GM12891 (cell line): ENCODE data around the gene CHRM5.
A peak's percentile ranks its signal among the peaks of the same experiment; 100 is the strongest.
"Not testable (repeated sequence)": the region's sequence is repeated elsewhere in the genome, so short reads cannot be mapped to it uniquely, and the experiment has no call there.

Source experiments
- DNase-seq: peaks from one replicate; pipeline ENCODE4 v3.0.0; 2011; ENCODE audit warnings: low spot score; ENCODE audit not compliant: insufficient read length
- FAIRE-seq: peaks from 2 replicates; lab custom pipeline; 2011; peaks lifted over from hg19 to GRCh38; lab: Jason Lieb, UNC
- PAX5 ChIP-seq: IDR thresholded peaks from 2 replicates; pipeline ENCODE4 v1.6.1; 2011; ENCODE audit warnings: low read length, moderate library complexity, mild to moderate bottlenecking; ENCODE audit not compliant: insufficient read depth, severe bottlenecking
- POLR2A ChIP-seq: IDR thresholded peaks from 2 replicates; pipeline ENCODE4 v1.6.1; 2011; ENCODE audit warnings: low read depth, low read length, control low read depth
- POLR2AphosphoS5 ChIP-seq: IDR thresholded peaks from 2 replicates; pipeline ENCODE4 v1.6.1; 2011; ENCODE audit warnings: low read depth, low read length, control low read depth
- POU2F2 ChIP-seq: IDR thresholded peaks from 2 replicates; pipeline ENCODE4 v1.6.1; 2011; ENCODE audit warnings: low read depth, mild to moderate bottlenecking, control low read depth, low read length, moderate library complexity
- SPI1 ChIP-seq: IDR thresholded peaks from 2 replicates; pipeline ENCODE4 v1.6.1; 2011; ENCODE audit warnings: low read depth, low read length, control low read depth
- TAF1 ChIP-seq: IDR thresholded peaks from 2 replicates; pipeline ENCODE4 v1.6.1; 2011; ENCODE audit warnings: low read depth, low read length, control low read depth

CHRM5 gene

GRCh38 chr15:33985287-33985686, 17.0 kb downstream of the CHRM5 start:
- TF ChIP-seq SPI1: no peak
- FAIRE-seq: no peak
- no peak for DNase-seq

DNA sequence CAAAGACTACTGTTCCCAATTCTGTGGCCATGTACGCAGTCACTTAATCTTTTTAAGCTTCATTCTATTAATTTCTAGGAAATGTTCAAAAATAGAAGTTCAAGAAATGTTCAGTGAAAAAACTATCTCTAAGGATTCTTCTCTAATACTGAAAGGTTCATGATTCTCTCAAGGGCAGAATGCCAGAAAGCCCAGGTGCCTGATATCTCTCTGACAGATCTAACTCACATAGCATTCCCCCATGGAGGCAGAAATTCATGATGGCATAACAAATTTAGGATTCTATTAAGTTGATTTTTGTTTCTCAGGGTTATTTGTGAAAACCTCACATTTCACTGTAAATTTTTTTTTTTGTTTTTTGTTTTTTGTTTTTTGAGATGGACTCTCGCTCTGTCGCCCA, 17.5 kb downstream of the CHRM5 start:
- TF ChIP-seq TAF1: no peak
- TF ChIP-seq POLR2A: no peak
- no peak for TF ChIP-seq PAX5
- TF ChIP-seq POLR2AphosphoS5: no peak
- no peak for TF ChIP-seq POU2F2
- no peak for TF ChIP-seq SPI1
- no peak for FAIRE-seq
- DNase-seq: no peak

DNA sequence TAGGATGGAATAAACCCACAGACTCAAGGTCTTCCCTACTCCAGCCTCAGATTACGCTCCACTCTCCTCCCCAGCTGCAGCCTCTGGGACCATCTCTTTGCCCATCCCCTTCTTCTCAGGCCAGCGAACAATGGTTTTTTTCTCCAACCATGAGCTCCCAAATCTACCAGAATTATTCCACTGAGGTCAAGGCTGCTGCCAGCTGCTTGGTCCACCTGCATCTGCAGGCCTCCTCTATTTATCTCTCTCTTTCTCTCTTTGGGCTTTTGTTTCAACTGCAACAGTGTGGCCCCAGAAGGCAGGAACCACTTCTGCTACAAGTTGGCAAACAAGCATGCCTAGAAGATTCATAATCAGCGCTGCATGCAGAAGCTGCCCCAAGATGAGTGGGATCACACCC, 19.1 kb downstream of the CHRM5 start:
- FAIRE-seq: no peak
- no peak for TF ChIP-seq TAF1
- TF ChIP-seq POLR2A: no peak
- no peak for TF ChIP-seq SPI1
- no peak for TF ChIP-seq POU2F2
- TF ChIP-seq POLR2AphosphoS5: no peak
- no peak for TF ChIP-seq PAX5
- DNase-seq: no peak

DNA sequence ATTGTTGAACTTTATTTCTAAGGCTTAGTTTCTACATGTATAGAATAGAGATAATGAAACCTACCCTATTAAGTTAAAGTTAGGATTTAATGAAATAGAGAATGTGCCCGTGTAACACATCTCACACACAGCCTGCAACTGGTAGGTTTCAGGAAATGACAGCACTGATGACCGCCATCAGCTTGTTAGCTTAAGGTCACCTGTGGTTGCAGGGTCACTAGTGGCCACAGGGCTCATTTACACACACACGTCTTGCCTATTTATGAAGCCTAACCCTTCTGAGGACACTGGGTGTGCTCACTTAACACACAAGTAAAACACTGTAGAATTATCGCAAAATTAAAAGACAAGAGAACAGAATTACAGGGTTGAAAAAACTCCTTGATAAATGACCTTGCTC, 20.1 kb downstream of the CHRM5 start:
- TF ChIP-seq SPI1 (no peak), POLR2A (no peak), POLR2AphosphoS5 (no peak), PAX5 (no peak), TAF1 (no peak), POU2F2 (no peak)
- DNase-seq (no peak), FAIRE-seq (no peak)

DNA sequence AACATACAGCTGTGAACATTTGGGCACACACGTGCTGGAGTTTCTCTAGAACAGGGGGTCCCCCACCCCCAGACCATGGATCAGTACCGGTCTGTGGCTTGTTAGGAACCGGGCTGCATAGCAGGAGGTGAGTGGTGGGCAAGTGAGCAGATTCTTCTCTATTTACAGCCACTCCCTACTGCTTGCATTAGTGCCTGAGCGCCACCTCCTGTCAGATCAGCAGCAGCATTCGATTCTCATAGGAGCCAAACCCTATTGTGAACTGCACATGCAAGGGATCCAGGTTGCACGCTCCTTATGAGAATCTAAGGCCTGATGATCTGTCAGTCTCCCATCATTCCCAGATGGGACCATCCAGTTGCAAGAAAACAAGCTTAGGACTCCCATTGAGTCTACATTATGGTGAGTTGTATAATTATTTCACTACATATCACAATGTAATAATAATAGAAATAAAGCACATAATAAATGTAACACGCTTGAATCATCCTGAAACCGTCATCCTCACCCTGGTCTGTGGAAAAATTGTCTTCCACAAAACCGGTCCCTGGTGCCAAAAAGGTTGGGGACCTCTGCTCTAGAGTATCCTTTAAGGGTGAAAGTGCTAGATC, 25.8 kb downstream of the CHRM5 start:
- FAIRE-seq (peak; percentile 93), DNase-seq (no peak)
- TF ChIP-seq PAX5: no peak
- TF ChIP-seq SPI1: no peak

- not testable (repeated sequence) for FAIRE-seq, DNase-seq
Measured at GRCh38 chr15:33995666-33996065, 27.4 kb downstream of the CHRM5 start.

- TF ChIP-seq POU2F2: no peak
- TF ChIP-seq TAF1: no peak
- no peak for TF ChIP-seq POLR2AphosphoS5
- TF ChIP-seq PAX5: no peak
- no peak for TF ChIP-seq POLR2A
- no peak for TF ChIP-seq SPI1
- FAIRE-seq (no peak), DNase-seq (no peak)
Measured at GRCh38 chr15:34001536-34001935, 33.2 kb downstream of the CHRM5 start.

- TF ChIP-seq POLR2A: no peak
- TF ChIP-seq SPI1: no peak
- TF ChIP-seq POLR2AphosphoS5: no peak
- no peak for TF ChIP-seq POU2F2
- TF ChIP-seq TAF1: no peak
- TF ChIP-seq PAX5: no peak
- DNase-seq: no peak
- no peak for FAIRE-seq
Measured at GRCh38 chr15:34006381-34006780, 38.1 kb downstream of the CHRM5 start.

DNA sequence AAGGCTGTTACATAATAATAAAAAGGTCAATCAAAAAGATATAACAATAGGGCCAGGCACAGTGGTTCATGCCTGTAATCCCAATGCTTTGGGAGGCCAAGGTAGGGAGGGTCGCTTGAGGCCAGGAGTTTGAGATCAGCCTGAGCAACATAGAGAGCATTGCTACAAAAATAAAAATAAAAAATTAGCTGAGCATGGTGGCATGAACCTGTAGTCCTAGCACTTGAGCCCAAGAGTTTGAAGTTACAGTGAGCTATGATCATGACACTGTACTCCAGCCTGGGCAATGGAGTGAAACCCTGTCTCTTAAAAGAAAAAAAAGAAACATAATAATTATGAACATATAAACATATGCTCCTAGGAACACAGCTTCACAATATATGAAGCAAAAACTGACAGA, 41.4 kb downstream of the CHRM5 start:
- TF ChIP-seq POU2F2 (no peak), TAF1 (no peak), SPI1 (no peak), POLR2AphosphoS5 (no peak), POLR2A (no peak), PAX5 (no peak)
- DNase-seq (no peak), FAIRE-seq (no peak)

- FAIRE-seq: no peak
- no peak for TF ChIP-seq POLR2AphosphoS5
- TF ChIP-seq TAF1: no peak
- no peak for TF ChIP-seq POLR2A
- DNase-seq: no peak
Measured at GRCh38 chr15:34010921-34011320, 42.6 kb downstream of the CHRM5 start.

GRCh38 chr15:34011481-34011880, 43.2 kb downstream of the CHRM5 start:
- FAIRE-seq (no peak), DNase-seq (no peak)
- no peak for TF ChIP-seq SPI1
- TF ChIP-seq PAX5: no peak
- TF ChIP-seq POLR2A: no peak
- no peak for TF ChIP-seq TAF1
- TF ChIP-seq POU2F2: no peak
- TF ChIP-seq POLR2AphosphoS5: no peak
